Testis (tissue), 3 donors: ENCODE results near the gene CATSPERD. TPM values are rescaled to one million over a fixed set of nuclear protein-coding genes. Genes with fewer than 3 reads are reported as not detected.

ENCODE experiments used
- DNase-seq: peaks from one replicate; pipeline ENCODE4 v3.0.0-alpha.2; 2019
- H3K27ac ChIP-seq, 2 donors: fragments of 200-600 bp; sonication (generic); one replicate each; pipeline ENCODE4 v1.5.1; 2019
- H3K27me3 ChIP-seq: fragments of 200-600 bp; sonication (generic); one replicate; pipeline ENCODE4 v1.5.1; 2019
- H3K36me3 ChIP-seq: fragments of 200-600 bp; sonication (generic); one replicate; pipeline ENCODE4 v1.5.1; 2017; ENCODE audit warnings: low read depth; ENCODE audit errors: missing control alignments
- H3K4me1 ChIP-seq: fragments of 200-600 bp; sonication (generic); one replicate; pipeline ENCODE4 v1.5.1; 2019
- H3K4me3 ChIP-seq, 2 donors: fragments of 200-600 bp; sonication (generic); one replicate each; pipeline ENCODE4 v1.5.1; 2017 to 2019
- H3K9me3 ChIP-seq: fragments of 200-600 bp; sonication (generic); one replicate; pipeline ENCODE4 v1.5.1; 2017
- POLR2A ChIP-seq: fragments of 450-650 bp; IDR thresholded peaks from one replicate; pipeline ENCODE4 v1.6.1; 2017; ENCODE audit warnings: antibody characterized with exemption, mild to moderate bottlenecking, moderate library complexity
- WGBS, 2 donors: methylation state at CpG; one replicate each; pipeline ENCODE4 v1.1.5; 2018; 5-methylcytosine and 5-hydroxymethylcytosine counted together
- intact Hi-C: fragments of 100-400 bp; cut with DNase I; formaldehyde crosslinking; loops from one replicate; pipeline ENCODE4 v1.15.1; 2023; ENCODE audit warnings: low total_unique reads
- polyA plus RNA-seq: library from polyadenylated mRNA; stranded (reverse); fragments of 350-450 nt; fragmentation: Illumina TruSeq; extraction: RNeasy Lipid Tissue Mini Kit (QIAGEN cat#74804); gene quantifications from one replicate; pipeline ENCODE4 v1.2.3, GENCODE V29; 2014; ENCODE audit warnings: low read depth, low replicate concordance; ENCODE audit not compliant: insufficient read depth
- total RNA-seq, 2 donors: library from RNA; depleted of rRNA; stranded (reverse); fragments of >200 nt; gene quantifications; one replicate each; pipeline ENCODE4 v1.2.3, GENCODE V29; 2016
- TF ChIP-seq, protein P1 (sequence below), 3 experiments: fragments of 450-650 bp in 2 of 3; fragments of 200-600 bp in 1 of 3; sonication (generic) in 1 of 3; IDR thresholded peaks; one replicate each; pipeline ENCODE4 v1.5.1; 2016 to 2019; ENCODE audit warnings: antibody characterized with exemption in 3 of 3, mild to moderate bottlenecking in 2 of 3, moderate library complexity in 1 of 3

The CATSPERD gene
- total and polyA plus RNA-seq, 3 donors from 2014 or later: 6.1 to 31.3 (median 9.3) TPM

DNA sequence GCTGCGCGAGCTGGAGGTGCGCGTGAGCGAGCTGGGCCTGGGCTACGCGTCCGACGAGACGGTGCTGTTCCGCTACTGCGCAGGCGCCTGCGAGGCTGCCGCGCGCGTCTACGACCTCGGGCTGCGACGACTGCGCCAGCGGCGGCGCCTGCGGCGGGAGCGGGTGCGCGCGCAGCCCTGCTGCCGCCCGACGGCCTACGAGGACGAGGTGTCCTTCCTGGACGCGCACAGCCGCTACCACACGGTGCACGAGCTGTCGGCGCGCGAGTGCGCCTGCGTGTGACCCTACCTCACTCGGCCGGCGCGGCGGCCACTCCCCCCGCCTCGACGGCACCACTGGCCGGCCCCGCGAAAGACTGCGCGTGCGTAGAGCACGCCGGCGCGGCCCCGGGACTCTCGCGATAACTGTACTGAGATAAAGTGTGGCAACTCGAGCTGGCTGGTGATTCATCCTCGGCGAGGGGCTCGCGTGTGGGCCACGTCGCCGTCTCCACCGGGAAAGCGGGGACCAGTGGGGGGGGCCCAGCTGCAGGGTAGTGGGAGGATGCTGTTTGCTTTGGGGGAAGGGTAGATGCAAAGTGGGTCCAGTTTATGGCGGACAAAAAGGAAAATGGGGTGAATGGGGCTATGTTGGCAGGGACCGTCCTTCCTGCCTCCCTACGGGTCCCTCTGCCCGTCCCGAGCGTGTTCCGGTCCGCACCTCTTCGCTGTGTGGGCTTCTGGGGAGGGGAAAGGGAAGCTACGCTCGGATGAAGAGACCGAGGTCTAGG, 107.6 kb downstream of the CATSPERD start:
- peaks cover 3% of the 10 kb centered on the region for H3K4me1 ChIP-seq
- H3K27ac ChIP-seq: peak overlapping the region; percentile 41 to 64
- no peaks in the 10 kb centered on the region for H3K27me3 ChIP-seq
- intact Hi-C loops: no loop called here
- H3K4me3 ChIP-seq: peak overlapping the region; percentile 39 to 64
- TF ChIP-seq, protein P1, sequence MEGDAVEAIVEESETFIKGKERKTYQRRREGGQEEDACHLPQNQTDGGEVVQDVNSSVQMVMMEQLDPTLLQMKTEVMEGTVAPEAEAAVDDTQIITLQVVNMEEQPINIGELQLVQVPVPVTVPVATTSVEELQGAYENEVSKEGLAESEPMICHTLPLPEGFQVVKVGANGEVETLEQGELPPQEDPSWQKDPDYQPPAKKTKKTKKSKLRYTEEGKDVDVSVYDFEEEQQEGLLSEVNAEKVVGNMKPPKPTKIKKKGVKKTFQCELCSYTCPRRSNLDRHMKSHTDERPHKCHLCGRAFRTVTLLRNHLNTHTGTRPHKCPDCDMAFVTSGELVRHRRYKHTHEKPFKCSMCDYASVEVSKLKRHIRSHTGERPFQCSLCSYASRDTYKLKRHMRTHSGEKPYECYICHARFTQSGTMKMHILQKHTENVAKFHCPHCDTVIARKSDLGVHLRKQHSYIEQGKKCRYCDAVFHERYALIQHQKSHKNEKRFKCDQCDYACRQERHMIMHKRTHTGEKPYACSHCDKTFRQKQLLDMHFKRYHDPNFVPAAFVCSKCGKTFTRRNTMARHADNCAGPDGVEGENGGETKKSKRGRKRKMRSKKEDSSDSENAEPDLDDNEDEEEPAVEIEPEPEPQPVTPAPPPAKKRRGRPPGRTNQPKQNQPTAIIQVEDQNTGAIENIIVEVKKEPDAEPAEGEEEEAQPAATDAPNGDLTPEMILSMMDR (IDR thresholded peaks at IDR 0.05): peak in 1 of 3 experiments; percentile 13
- TF ChIP-seq POLR2A: peak; percentile 19
- WGBS, 2 donors: 1 to 5% methylated on average over 20 to 49 of the region's 91 CpGs
- H3K9me3 ChIP-seq: no peaks in the 10 kb centered on the region
- H3K36me3 ChIP-seq: no peaks in the 10 kb centered on the region
- peak; percentile 95 for DNase-seq

Other genes starting within 250 kb of the CATSPERD start
- gene TINCR, start 152.7 kb upstream of the CATSPERD start, total RNA-seq: 1 to 10 TPM; 5.6 to 7.0 TPM
- gene TINCR, start 152.7 kb upstream of the CATSPERD start, polyA plus RNA-seq: 3.0 TPM
- gene SAFB2, start 97.9 kb upstream of the CATSPERD start, total RNA-seq: 100 to 1,000 TPM; 173 to 209 TPM
- 84.1 TPM for gene SAFB2, start 97.9 kb upstream of the CATSPERD start, polyA plus RNA-seq
- 100 to 1,000 TPM; 202 to 220 TPM for gene SAFB, start 97.6 kb upstream of the CATSPERD start, total RNA-seq
- gene SAFB, start 97.6 kb upstream of the CATSPERD start, polyA plus RNA-seq: 83.2 TPM
- 100 to 1,000 TPM in 1 of 2 donors, 10 to 100 TPM in 1; 98.0 to 198 TPM for gene MICOS13, start 40.1 kb upstream of the CATSPERD start, total RNA-seq
- 152 TPM for gene MICOS13, start 40.1 kb upstream of the CATSPERD start, polyA plus RNA-seq
- gene HSD11B1L, start 39.6 kb upstream of the CATSPERD start, total RNA-seq: 10 to 100 TPM; 18.8 to 21.0 TPM
- gene HSD11B1L, start 39.6 kb upstream of the CATSPERD start, polyA plus RNA-seq: 8.1 TPM
- 100 to 1,000 TPM; 331 to 531 TPM for gene RPL36, start 30.3 kb upstream of the CATSPERD start, total RNA-seq
- gene RPL36, start 30.3 kb upstream of the CATSPERD start, polyA plus RNA-seq: 497 TPM
- gene LONP1, start 491 bp upstream of the CATSPERD start, total RNA-seq: 100 to 1,000 TPM; 100 to 133 TPM
- gene LONP1, start 491 bp upstream of the CATSPERD start, polyA plus RNA-seq: 48.1 TPM
- gene PRR22, start 64.1 kb downstream of the CATSPERD start, total RNA-seq: 10 to 100 TPM; 24.0 to 35.0 TPM
- gene PRR22, start 64.1 kb downstream of the CATSPERD start, polyA plus RNA-seq: 54.9 TPM
- gene DUS3L, start 70.5 kb downstream of the CATSPERD start, total RNA-seq: 100 to 1,000 TPM in 1 of 2 donors, 10 to 100 TPM in 1; 92.2 to 114 TPM
- 75.6 TPM for gene DUS3L, start 70.5 kb downstream of the CATSPERD start, polyA plus RNA-seq
- 10 to 100 TPM in 1 of 2 donors, 1 to 10 TPM in 1; 6.5 to 13.5 TPM for gene NRTN, start 84.4 kb downstream of the CATSPERD start, total RNA-seq
- 1.7 TPM for gene NRTN, start 84.4 kb downstream of the CATSPERD start, polyA plus RNA-seq
- under 1 TPM; 0.19 to 0.39 TPM for gene FUT6, start 119.1 kb downstream of the CATSPERD start, total RNA-seq
- gene FUT6, start 119.1 kb downstream of the CATSPERD start, polyA plus RNA-seq: 0.84 TPM
- 1 to 10 TPM; 1.1 to 4.4 TPM for gene FUT3, start 130.8 kb downstream of the CATSPERD start, total RNA-seq
- 3.5 TPM for gene FUT3, start 130.8 kb downstream of the CATSPERD start, polyA plus RNA-seq
- gene FUT5, start 149.9 kb downstream of the CATSPERD start, total RNA-seq: 1 to 10 TPM in 1 of 2 donors, under 1 TPM in 1; 0.87 to 1.1 TPM
- gene FUT5, start 149.9 kb downstream of the CATSPERD start, polyA plus RNA-seq: 0.20 TPM
- 100 to 1,000 TPM; 167 to 194 TPM for gene NDUFA11, start 183.2 kb downstream of the CATSPERD start, total RNA-seq
- gene NDUFA11, start 183.2 kb downstream of the CATSPERD start, polyA plus RNA-seq: 170 TPM
- gene VMAC, start 184.2 kb downstream of the CATSPERD start, total RNA-seq: 1 to 10 TPM; 7.4 to 7.7 TPM
- gene VMAC, start 184.2 kb downstream of the CATSPERD start, polyA plus RNA-seq: 3.4 TPM
- 10 to 100 TPM in 1 of 2 donors, 1 to 10 TPM in 1; 9.4 to 13.9 TPM for gene CAPS, start 193.6 kb downstream of the CATSPERD start, total RNA-seq
- 20.9 TPM for gene CAPS, start 193.6 kb downstream of the CATSPERD start, polyA plus RNA-seq